Aorta (tissue), 5 donors: ENCODE measurements around the gene OR6A2. TPM values are rescaled to one million over a fixed set of nuclear protein-coding genes. Genes with fewer than 3 reads are reported as not detected.
"Not testable (repeated sequence)": the region's sequence is repeated elsewhere in the genome, so short reads cannot be mapped to it uniquely, and the experiment has no call there.

ENCODE experiments used
- ATAC-seq: fragments of 200-7000 bp; cut with Tn5 transposase; one replicate; pipeline ENCODE4 v1.9.1; 2022; ENCODE audit warnings: moderate library complexity; ENCODE audit not compliant: low FRiP score
- DNase-seq, 2 donors: peaks; one replicate each; pipeline ENCODE4 v3.0.0-alpha.2; 2020
- H3K27ac ChIP-seq, 2 donors: one replicate each; pipeline ENCODE4 v1.5.1; 2013; ENCODE audit warnings: low read length in 2 of 2, mild to moderate bottlenecking in 2 of 2, moderate library complexity in 2 of 2, control low read depth in 1 of 2, inconsistent platforms in 1 of 2, low read depth in 1 of 2
- H3K27me3 ChIP-seq, 2 donors: one replicate each; pipeline ENCODE4 v1.6.1; 2013; ENCODE audit warnings: control low read depth in 1 of 2, low read length in 1 of 2, mild to moderate bottlenecking in 1 of 2, moderate library complexity in 1 of 2; ENCODE audit not compliant: insufficient read depth in 2 of 2, control insufficient read depth in 1 of 2
- H3K36me3 ChIP-seq, 2 donors: one replicate each; pipeline ENCODE4 v1.6.1; 2013; ENCODE audit warnings: control low read depth in 1 of 2, low read length in 1 of 2, mild to moderate bottlenecking in 1 of 2; ENCODE audit not compliant: insufficient read depth in 2 of 2, control insufficient read depth in 1 of 2
- H3K4me1 ChIP-seq, 2 donors: one replicate each; pipeline ENCODE4 v1.6.1; 2013; ENCODE audit warnings: low read length in 2 of 2, control low read depth in 1 of 2, mild to moderate bottlenecking in 1 of 2, moderate library complexity in 1 of 2; ENCODE audit not compliant: insufficient read depth in 2 of 2, control insufficient read depth in 1 of 2
- H3K4me3 ChIP-seq, 2 donors: one replicate each; pipeline ENCODE4 v1.5.1; 2013; ENCODE audit warnings: low read length in 2 of 2, control low read depth in 1 of 2, mild to moderate bottlenecking in 1 of 2
- H3K9me3 ChIP-seq: one replicate; pipeline ENCODE4 v1.6.1; 2013; ENCODE audit warnings: mild to moderate bottlenecking, low read length; ENCODE audit not compliant: control insufficient read depth
- WGBS, 2 donors: extraction: QIAGEN DNeasy Blood & Tissue Kit; methylation state at CpG; one replicate each; pipeline ENCODE4 v1.1.7; 2013; 5-methylcytosine and 5-hydroxymethylcytosine counted together
- intact Hi-C, 2 donors: fragments of 100-400 bp; cut with DNase I; formaldehyde crosslinking; loops; one replicate each; pipeline versions ENCODE4 v1.14.2 to v1.15.0; 2022
- polyA plus RNA-seq, 2 donors: library from polyadenylated mRNA; stranded (reverse); fragments of 200-250 nt; gene quantifications; one replicate each; pipeline ENCODE4 v1.2.3, GENCODE V29; 2013
- total RNA-seq, 2 donors: library from RNA; stranded (reverse); fragmentation: NEBNext Ultra II Directional; extraction: Animal tissue kit (Norgen Biotek cat#: 25700); gene quantifications; one replicate each; pipeline ENCODE4 v1.2.1, GENCODE V29; 2021
- donor health status: healthy with polysubstance abuse.
- donor health status: Bipolar disorder and iron deficiency.
- donor health status: DM: no; HTN: no; CAD: no.
- donor health status: DM: no; HTN: no; CAD: no.
- donor health status: DM: yes; HTN: yes; CAD: no.

OR6A2 gene
- total and polyA plus RNA-seq, 4 donors: 0.26 TPM; not detected in 3

DNA sequence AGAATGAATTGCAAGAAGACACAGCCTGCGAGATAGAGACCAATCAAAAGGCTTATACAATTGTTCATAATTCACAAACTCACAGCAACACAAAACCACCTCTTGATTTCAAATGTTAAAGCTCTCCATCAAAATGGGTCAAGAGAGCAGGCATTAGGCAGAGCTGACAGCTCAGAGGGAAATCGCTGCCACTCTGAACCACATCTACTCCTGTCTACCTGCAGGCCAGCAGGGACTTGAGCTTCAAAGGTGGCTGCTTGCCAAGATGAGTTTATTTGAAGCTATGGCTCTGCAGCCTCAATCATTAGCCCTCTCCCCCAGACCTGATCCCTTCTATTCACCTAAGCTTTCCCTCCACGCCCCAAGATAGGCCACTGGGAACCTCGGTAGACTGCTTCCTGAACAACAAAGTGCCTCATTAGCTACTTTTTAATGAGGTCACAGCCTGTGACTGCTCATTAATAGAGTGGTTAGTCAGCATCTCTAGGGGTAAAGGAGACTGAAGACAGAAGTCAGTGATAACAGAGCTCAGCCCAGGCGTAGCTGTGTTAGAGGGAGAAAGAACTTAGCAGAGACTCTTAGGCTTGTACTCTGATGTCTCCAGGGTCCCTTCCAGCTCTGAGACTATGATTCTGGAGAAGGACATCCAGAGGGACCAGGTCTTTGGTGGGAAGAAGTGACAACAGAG is 24.8 kb upstream of the OR6A2 start:
- WGBS, 2 donors: 69 to 71% methylated on average over 5 of the region's 5 CpGs
- no peak for DNase-seq
- H3K4me3 ChIP-seq: no peak overlapping the region

GRCh38 chr11:6818967-6819366 is 19.5 kb upstream of the OR6A2 start:
- no peaks in the 10 kb centered on the region for H3K4me1 ChIP-seq
- no peaks in the 10 kb centered on the region for H3K36me3 ChIP-seq
- 87 to 89% methylated on average over 5 of the region's 5 CpGs for WGBS, 2 donors
- intact Hi-C loops: no loop called here
- no peaks in the 10 kb centered on the region for H3K27me3 ChIP-seq
- no peak overlapping the region for H3K27ac ChIP-seq
- H3K9me3 ChIP-seq: no peaks in the 10 kb centered on the region
- DNase-seq: no peak
- no peak overlapping the region for H3K4me3 ChIP-seq
- no peak for ATAC-seq

More for the DNA sequence above, 24.8 kb upstream of the OR6A2 start:
- Histone ChIP-seq H3K36me3 (no peaks in the 10 kb centered on the region), H3K4me1 (no peaks in the 10 kb centered on the region), H3K9me3 (no peaks in the 10 kb centered on the region), H3K27ac (no peak overlapping the region), H3K27me3 (no peaks in the 10 kb centered on the region)
- no peak for ATAC-seq
- intact Hi-C loops: loop anchor here in 1 of 2 donors (10.0 kb wide), 1 partner anchor 621 kb away; no protein-coding TSS in a partner anchor

- Histone ChIP-seq H3K27ac (no peak overlapping the region), H3K36me3 (no peaks in the 10 kb centered on the region), H3K4me1 (no peaks in the 10 kb centered on the region), H3K9me3 (no peaks in the 10 kb centered on the region), H3K4me3 (no peak overlapping the region), H3K27me3 (no peaks in the 10 kb centered on the region)
- intact Hi-C loops: no loop called here
- DNase-seq (no peak), ATAC-seq (peak; percentile 48)
- WGBS, 2 donors: 45 to 59% methylated on average over 1 of the region's 1 CpG
Measured at GRCh38 chr11:6817694-6818093, 18.2 kb upstream of the OR6A2 start.

DNA sequence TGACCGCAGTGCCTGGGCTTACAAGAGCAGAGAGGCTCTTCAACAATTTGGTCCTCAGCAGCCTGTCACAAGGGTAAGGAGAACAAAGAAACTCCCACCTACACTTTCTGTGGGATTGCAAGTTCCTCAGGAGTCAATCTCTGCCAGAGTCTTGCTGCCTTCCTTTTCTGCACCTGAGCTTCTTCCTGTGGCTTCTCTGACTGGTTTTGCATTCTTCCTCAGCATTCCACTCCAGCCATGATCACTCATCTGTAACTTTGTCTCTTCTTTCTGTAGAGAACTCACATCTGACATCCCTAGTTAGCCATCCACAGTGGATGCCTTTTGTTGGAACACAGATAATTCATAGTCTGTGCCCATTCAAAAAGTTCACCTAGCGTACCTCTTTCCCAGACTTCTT is 14.2 kb upstream of the OR6A2 start:
- no peaks in the 10 kb centered on the region for H3K4me1 ChIP-seq
- H3K4me3 ChIP-seq: no peak overlapping the region
- ATAC-seq: no peak
- 40 to 44% methylated on average over 2 of the region's 2 CpGs for WGBS, 2 donors
- H3K36me3 ChIP-seq: no peaks in the 10 kb centered on the region
- intact Hi-C loops: no loop called here
- H3K27me3 ChIP-seq: no peaks in the 10 kb centered on the region
- no peak overlapping the region for H3K27ac ChIP-seq
- DNase-seq: no peak
- no peaks in the 10 kb centered on the region for H3K9me3 ChIP-seq

DNA sequence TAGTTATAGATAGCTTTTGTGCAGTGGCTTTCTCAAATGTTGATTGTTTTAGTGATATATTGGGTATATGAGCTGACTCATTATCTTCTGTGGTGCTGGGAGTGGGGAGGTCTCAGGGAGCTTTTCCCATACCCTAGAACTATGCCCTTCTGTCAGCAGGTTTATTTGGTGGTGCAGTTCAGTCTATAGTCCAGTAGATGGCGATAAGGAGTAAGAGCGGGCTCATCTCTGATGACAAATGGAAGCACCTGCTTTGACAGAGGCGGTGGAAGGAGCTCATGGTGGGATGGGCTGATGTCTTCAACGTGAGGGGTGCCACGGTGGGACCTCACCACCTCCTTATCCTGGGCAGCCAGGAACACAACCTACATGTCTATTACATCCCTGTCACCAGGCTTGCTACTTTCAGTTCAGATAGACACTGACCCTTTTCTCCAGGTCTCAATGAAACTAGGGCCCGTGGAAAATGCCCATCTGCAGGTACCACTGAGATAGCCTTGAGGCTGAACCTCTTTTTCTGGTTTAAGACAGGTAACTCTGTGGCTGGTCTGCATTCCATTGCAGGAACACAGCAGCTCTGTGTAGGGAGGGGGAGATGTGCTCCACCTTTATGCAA is 13.0 kb upstream of the OR6A2 start:
- peak; percentile 79 for ATAC-seq

DNA sequence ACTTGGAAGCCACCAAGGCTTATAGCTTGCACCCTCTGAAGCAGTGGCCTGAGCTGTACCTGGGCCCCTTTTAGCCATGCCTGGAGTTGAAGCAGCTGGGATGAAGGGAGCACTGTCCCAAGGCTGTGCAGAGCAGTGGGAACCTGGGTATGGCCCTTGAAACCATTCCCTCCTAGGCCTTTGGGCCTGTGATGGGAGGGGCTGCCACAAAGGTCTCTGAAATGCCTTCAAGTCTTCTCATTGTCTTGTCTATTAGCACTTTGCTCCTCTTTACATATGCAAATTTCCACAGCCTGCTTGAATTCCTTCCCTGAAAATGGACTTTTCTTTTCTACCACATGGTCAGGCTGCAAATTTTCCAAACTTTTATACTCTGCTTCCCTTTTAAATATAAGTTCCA is 1.6 kb upstream of the OR6A2 start:
- H3K4me1 ChIP-seq, ATAC-seq, intact Hi-C loops, H3K27ac ChIP-seq, DNase-seq, H3K9me3 ChIP-seq, H3K27me3 ChIP-seq, H3K36me3 ChIP-seq, H3K4me3 ChIP-seq: not testable (repeated sequence)

More for the DNA sequence above, 13.0 kb upstream of the OR6A2 start:
- no peaks in the 10 kb centered on the region for H3K9me3 ChIP-seq
- no peaks in the 10 kb centered on the region for H3K4me1 ChIP-seq
- H3K27ac ChIP-seq: no peak overlapping the region
- DNase-seq: no peak
- no peaks in the 10 kb centered on the region for H3K27me3 ChIP-seq
- no peaks in the 10 kb centered on the region for H3K36me3 ChIP-seq
- no peak overlapping the region for H3K4me3 ChIP-seq
- 16 to 17% methylated on average over 6 of the region's 6 CpGs for WGBS, 2 donors
- intact Hi-C loops: no loop called here

DNA sequence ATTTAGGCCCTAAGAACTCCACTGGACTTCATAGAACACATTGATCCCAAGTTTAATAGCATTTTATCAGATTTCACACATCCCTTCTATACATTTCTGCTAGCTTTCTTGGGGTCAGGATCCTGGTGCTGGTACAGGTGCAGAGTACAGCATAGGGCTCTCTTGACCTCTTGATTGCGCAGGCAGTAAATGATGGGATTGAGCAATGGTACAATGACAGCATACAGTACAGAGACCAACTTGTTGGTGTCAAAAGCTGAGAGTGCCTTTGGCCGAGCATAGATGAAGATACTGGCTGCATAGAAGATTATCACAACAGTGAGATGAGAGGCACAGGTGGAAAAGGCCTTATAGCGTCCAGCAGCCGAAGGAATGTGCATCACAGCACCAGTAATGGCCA is 4.8 kb downstream of the OR6A2 start:
- ATAC-seq (peak; percentile 19), DNase-seq (no peak)
- Histone ChIP-seq H3K4me3 (no peak overlapping the region), H3K9me3 (no peaks in the 10 kb centered on the region), H3K36me3 (no peaks in the 10 kb centered on the region), H3K27me3 (peaks cover 0 to 1% of the 10 kb centered on the region in 2 donors), H3K27ac (no peak overlapping the region), H3K4me1 (no peaks in the 10 kb centered on the region)
- intact Hi-C loops: no loop called here
- WGBS, 2 donors: 78 to 84% methylated on average over 4 of the region's 4 CpGs

- WGBS, 2 donors: 24 to 34% methylated on average over 2 of the region's 2 CpGs
- DNase-seq (no peak), ATAC-seq (no peak)
- no peak overlapping the region for H3K27ac ChIP-seq
- no peak overlapping the region for H3K4me3 ChIP-seq
- no peaks in the 10 kb centered on the region for H3K9me3 ChIP-seq
- H3K36me3 ChIP-seq: no peaks in the 10 kb centered on the region
- peaks cover 0 to 1% of the 10 kb centered on the region in 2 donors for H3K27me3 ChIP-seq
- intact Hi-C loops: no loop called here
- no peaks in the 10 kb centered on the region for H3K4me1 ChIP-seq
Measured at GRCh38 chr11:6790546-6790945, 8.9 kb downstream of the OR6A2 start.

GRCh38 chr11:6782720-6783119 is 16.8 kb downstream of the OR6A2 start, which contains the start of gene OR2AG1:
Gene OR2AG1 (plus strand): TSS chr11:6783020. CDS start chr11:6785038, 2,018 bp downstream.
- Histone ChIP-seq H3K4me1 (no peaks in the 10 kb centered on the region), H3K27ac (no peak within 1 kb of the TSS), H3K9me3 (peaks cover 3% of the 10 kb centered on the region), H3K27me3 (peaks cover 0 to 3% of the 10 kb centered on the region in 2 donors), H3K4me3 (no peak within 1 kb of the TSS), H3K36me3 (no peaks in the 10 kb centered on the region)
- intact Hi-C loops: no loop called here
- DNase-seq (no peak), ATAC-seq (no peak)
- WGBS, 2 donors: 70 to 78% methylated on average over 2 of the region's 2 CpGs
